PC-9 (cell line): ENCODE results near the gene ZNF692.

Source experiments
- EZH2 ChIP-seq: fragments of 200-600 bp; sonication (generic); IDR thresholded peaks from 2 replicates; pipeline ENCODE4 v1.8.0; 2017; ENCODE audit warnings: antibody characterized with exemption, low read depth
- TF ChIP-seq, protein P1 (sequence below): fragments of 200-600 bp; sonication (generic); conservative IDR thresholded peaks from 2 replicates; pipeline ENCODE4 v1.6.1; 2017; ENCODE audit warnings: mixed run types, antibody characterized with exemption, mild to moderate bottlenecking, moderate library complexity

DNA sequence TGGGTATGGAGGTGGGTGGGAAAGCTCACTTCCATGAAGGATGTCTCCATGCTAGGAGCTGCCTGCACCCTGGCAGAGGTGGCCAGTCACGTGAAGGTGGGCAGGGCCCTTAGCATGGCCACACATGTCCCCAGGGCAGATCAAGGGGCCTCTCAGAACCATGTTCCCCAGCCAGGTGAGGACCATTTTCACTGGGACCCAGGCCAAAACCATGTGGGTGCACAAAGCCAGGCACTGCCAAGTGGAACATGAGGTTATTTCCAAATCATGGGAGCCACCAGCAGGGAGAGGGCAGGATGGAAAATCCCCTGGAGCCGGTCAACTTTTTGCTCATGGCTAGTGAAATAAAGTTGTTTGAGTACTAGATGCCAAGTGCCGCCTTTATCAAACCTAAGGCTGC lies 9.7 kb downstream of the ZNF692 start:
- TF ChIP-seq EZH2, result no peak
- TF ChIP-seq, protein P1, sequence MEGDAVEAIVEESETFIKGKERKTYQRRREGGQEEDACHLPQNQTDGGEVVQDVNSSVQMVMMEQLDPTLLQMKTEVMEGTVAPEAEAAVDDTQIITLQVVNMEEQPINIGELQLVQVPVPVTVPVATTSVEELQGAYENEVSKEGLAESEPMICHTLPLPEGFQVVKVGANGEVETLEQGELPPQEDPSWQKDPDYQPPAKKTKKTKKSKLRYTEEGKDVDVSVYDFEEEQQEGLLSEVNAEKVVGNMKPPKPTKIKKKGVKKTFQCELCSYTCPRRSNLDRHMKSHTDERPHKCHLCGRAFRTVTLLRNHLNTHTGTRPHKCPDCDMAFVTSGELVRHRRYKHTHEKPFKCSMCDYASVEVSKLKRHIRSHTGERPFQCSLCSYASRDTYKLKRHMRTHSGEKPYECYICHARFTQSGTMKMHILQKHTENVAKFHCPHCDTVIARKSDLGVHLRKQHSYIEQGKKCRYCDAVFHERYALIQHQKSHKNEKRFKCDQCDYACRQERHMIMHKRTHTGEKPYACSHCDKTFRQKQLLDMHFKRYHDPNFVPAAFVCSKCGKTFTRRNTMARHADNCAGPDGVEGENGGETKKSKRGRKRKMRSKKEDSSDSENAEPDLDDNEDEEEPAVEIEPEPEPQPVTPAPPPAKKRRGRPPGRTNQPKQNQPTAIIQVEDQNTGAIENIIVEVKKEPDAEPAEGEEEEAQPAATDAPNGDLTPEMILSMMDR, result no peak
